Measurements from ENCODE around the gene DZANK1.
"Not testable (repeated sequence)": the region's sequence is repeated elsewhere in the genome, so short reads cannot be mapped to it uniquely, and the experiment has no call there.

DZANK1 gene

DNA sequence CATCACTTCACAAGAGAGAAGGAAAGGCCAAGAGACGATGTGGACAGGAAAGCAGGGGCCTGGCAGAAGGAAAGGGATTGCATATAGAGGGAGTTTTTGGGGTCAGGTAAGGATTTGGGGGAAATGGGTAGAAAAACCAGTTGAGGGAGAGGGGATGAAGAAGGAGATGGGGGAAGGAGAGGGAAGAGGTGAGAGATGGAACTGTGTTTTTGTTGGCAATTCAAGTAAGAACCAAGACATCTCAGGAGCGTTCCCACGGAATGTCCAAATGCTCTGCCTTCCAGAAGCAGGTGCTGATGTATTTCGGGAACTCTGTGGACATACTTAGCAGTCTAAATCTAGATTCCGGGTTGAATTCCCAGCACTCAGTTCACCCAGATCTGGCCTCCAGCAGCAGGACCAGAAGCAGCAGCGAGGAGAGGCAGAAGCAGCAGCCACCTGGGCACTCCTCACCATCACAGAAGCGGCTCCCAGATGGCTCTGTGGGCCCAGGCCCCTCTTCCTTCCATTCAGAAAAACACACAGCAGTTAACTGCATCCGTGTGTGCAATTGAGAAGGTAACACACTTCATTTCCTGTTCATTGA, 88.8 kb downstream of the DZANK1 start:
- DNase-seq (ENCODE audit: low read depth in 3 of 3): no peak

DNA sequence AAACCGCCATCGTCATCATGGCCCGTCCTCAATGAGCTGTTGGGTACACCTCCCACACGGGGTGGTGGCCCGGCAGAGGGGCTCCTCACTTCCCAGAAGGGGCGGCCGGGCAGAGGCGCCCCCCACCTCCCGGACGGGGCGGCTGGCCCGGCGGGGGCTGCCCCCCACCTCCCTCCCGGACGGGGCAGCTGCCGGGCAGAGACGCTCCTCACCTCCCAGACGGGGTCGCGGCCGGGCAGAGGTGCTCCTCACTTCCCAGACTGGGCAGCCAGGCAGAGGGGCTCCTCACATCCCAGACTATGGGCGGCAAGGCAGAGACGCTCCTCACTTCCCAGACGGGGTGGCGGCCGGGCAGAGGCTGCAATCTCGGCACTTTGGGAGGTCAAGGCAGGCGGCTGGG, 91.3 kb downstream of the DZANK1 start:
- not testable (repeated sequence) for DNase-seq (ENCODE audit: low read depth in 3 of 3)

GRCh38 chr20:18372296-18372695, 94.5 kb downstream of the DZANK1 start:
- no peak for DNase-seq (ENCODE audit: low read depth in 3 of 3)

- DNase-seq (ENCODE audit: low read depth in 3 of 3): no peak
Measured at GRCh38 chr20:18364768-18365167, 102.1 kb downstream of the DZANK1 start.

GRCh38 chr20:18363708-18364107, 103.1 kb downstream of the DZANK1 start:
- DNase-seq (ENCODE audit: low read depth in 3 of 3): no peak

GRCh38 chr20:18362916-18363315, 103.9 kb downstream of the DZANK1 start:
- DNase-seq (ENCODE audit: low read depth in 3 of 3): no peak

GRCh38 chr20:18361678-18362077, 105.2 kb downstream of the DZANK1 start:
- no peak for DNase-seq (ENCODE audit: low read depth in 3 of 3)

GRCh38 chr20:18360635-18361034, 106.2 kb downstream of the DZANK1 start:
- no peak for DNase-seq (ENCODE audit: low read depth in 3 of 3)

DNA sequence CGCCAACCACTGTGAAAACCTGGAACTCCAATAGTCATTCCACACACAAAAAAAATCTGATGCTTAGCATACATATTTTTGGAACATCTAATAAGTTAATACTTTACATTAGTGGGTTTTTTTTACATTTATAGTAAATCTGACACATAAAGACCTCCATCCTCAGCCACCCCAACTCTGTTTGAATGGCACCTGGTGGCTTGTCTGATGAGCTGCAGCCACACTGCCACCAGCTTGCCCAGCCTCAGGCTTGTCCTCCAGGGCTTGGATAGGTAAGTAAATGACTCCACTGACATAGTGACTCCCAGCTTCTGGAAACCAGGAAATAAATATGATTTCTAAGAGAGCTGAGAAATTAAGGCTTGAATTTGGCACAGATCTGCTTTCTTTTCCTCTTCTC, 107.0 kb downstream of the DZANK1 start:
- DNase-seq (ENCODE audit: low read depth in 3 of 3): no peak

- not testable (repeated sequence) for DNase-seq (ENCODE audit: low read depth in 3 of 3)
Measured at GRCh38 chr20:18349749-18350148, 117.1 kb downstream of the DZANK1 start.

Data from stimulated activated CD4-positive, alpha-beta T cell treated with anti-CD3 and anti-CD28 coated beads, TNF-alpha, amount 100 ng/mL, for 48 hours (primary cell).